Measurements from ENCODE around the gene FAM193B.

- TF ChIP-seq CTCF (CRISPR knock-in tag; IDR thresholded peaks at IDR 0.05) (no peak), ZNF234 (CRISPR knock-in tag; conservative IDR thresholded peaks at IDR 0.05) (no peak), ZNF513 (CRISPR knock-in tag; conservative IDR thresholded peaks at IDR 0.05) (no peak), E2F2 (CRISPR knock-in tag; IDR thresholded peaks at IDR 0.05; ENCODE audit: borderline replicate concordance) (no peak), SP2 (CRISPR knock-in tag; IDR thresholded peaks at IDR 0.05) (no peak), PRDM4 (CRISPR knock-in tag; IDR thresholded peaks at IDR 0.05; ENCODE audit: borderline replicate concordance) (no peak), NR2C2 (CRISPR knock-in tag; IDR thresholded peaks at IDR 0.05; ENCODE audit: borderline replicate concordance) (no peak), RAD51 (IDR thresholded peaks at IDR 0.05; ENCODE audit: borderline replicate concordance) (no peak), ZNF232 (CRISPR knock-in tag; IDR thresholded peaks at IDR 0.05; ENCODE audit: borderline replicate concordance) (no peak), HNF4A (CRISPR knock-in tag; IDR thresholded peaks at IDR 0.05) (no peak), POLR2A (IDR thresholded peaks at IDR 0.05; ENCODE audit: insufficient read depth in 1 of 2, low read depth in 2 of 2, low read length in 2 of 2) (no peak), ZNF407 (CRISPR knock-in tag; IDR thresholded peaks at IDR 0.05; ENCODE audit: not compliant biosample characterization) (no peak), ZNF350 (CRISPR knock-in tag; IDR thresholded peaks at IDR 0.05; ENCODE audit: borderline replicate concordance, low read depth) (no peak)
Observed at GRCh38 chr5:177530638-177531037, 23.7 kb downstream of the FAM193B start.
